Bronchial epithelial cell (primary cell): ENCODE results near the gene TLR10. TPM values are rescaled to one million over a fixed set of nuclear protein-coding genes. Genes with fewer than 3 reads are reported as not detected.
A peak's percentile ranks its signal among the peaks of the same experiment; 100 is the strongest.

ENCODE experiments used
- DNase-seq: peaks from one replicate; pipeline ENCODE4 v3.0.0-alpha.2; 2010; ENCODE audit warnings: low read depth
- FAIRE-seq: peaks from 2 replicates; lab custom pipeline; 2011; peaks lifted over from hg19 to GRCh38; lab: Jason Lieb, UNC
- H3K27me3 ChIP-seq: 2 replicates; pipeline ENCODE4 v1.5.1; 2011; ENCODE audit warnings: low read length; ENCODE audit not compliant: control insufficient read depth, insufficient read depth
- H3K36me3 ChIP-seq: 2 replicates; pipeline ENCODE4 v1.5.1; 2011; ENCODE audit warnings: low read length; ENCODE audit not compliant: control insufficient read depth, insufficient read depth
- H3K4me3 ChIP-seq: 2 replicates; pipeline ENCODE4 v1.5.1; 2011; ENCODE audit warnings: mild to moderate bottlenecking, low read depth, low read length, control low read depth
- total RNA-seq: library from RNA; depleted of rRNA; stranded (reverse); fragments of >200 nt; gene quantifications from 2 replicates; pipeline ENCODE4 v1.2.1, GENCODE V29; 2014
- TF ChIP-seq, protein P1 (sequence below): IDR thresholded peaks from 2 replicates; pipeline ENCODE4 v1.5.1; 2011; ENCODE audit warnings: mild to moderate bottlenecking, moderate library complexity, low read length, control low read depth, inconsistent platforms; ENCODE audit not compliant: insufficient read depth, severe bottlenecking

TLR10 gene
- total RNA-seq, 1 donor from 2014 or later, result not detected

DNA sequence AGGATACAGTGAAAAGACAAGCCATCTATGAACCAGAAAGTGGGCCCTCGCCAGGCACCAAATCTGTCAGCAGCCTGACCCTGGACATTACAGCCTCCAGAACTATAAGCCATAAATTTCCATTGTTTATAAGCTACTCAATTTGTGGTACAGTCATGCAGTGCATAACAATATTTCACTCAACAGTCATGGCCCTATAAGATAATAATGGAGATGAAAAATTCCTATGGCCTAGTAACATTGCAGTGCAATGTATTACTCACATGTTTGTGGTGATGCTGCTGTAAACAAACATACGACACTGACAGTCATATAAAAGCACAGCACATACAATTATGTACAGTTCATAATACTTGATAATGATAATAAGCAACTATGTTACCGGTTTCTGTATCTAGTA, 38.9 kb upstream of the TLR10 start:
- Histone ChIP-seq H3K27me3 (no peaks in the 10 kb centered on the region), H3K36me3 (no peaks in the 10 kb centered on the region), H3K4me3 (no peak overlapping the region)
- FAIRE-seq (no peak), DNase-seq (no peak)
- TF ChIP-seq, protein P1, sequence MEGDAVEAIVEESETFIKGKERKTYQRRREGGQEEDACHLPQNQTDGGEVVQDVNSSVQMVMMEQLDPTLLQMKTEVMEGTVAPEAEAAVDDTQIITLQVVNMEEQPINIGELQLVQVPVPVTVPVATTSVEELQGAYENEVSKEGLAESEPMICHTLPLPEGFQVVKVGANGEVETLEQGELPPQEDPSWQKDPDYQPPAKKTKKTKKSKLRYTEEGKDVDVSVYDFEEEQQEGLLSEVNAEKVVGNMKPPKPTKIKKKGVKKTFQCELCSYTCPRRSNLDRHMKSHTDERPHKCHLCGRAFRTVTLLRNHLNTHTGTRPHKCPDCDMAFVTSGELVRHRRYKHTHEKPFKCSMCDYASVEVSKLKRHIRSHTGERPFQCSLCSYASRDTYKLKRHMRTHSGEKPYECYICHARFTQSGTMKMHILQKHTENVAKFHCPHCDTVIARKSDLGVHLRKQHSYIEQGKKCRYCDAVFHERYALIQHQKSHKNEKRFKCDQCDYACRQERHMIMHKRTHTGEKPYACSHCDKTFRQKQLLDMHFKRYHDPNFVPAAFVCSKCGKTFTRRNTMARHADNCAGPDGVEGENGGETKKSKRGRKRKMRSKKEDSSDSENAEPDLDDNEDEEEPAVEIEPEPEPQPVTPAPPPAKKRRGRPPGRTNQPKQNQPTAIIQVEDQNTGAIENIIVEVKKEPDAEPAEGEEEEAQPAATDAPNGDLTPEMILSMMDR, result no peak

DNA sequence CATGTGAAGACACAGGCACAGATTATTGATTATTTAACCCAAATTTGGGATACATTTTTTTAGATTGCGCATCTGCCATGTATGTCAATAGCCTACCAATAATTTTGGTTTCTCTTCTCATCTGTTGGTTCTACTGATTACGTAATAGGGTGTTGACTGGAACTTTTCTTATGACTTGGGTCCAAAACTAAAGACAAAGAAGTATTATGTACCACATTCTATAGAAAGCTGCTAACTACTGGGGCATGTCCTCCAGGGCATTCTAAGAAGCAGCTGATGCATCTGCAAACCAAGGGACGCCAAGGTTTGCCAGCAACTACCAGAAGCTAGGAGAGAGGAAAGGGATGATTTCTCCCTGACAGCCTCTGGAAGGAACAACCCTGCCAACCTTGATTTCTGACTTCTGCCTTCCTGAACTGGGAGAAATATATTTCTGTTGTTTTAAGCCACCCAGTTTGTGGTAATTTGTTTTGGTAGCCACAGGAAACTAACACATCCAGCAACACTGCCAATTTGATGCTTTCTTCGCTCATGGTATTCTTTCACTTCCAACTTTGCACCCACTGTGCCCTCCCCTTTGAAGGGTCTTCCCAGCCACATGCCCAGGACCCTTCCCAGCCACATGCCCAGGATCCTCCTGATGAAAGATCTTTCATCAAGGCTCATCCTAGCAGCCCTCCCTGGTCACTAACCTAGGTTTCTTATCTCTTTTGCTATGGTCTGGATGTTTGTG, 37.7 kb upstream of the TLR10 start:
- FAIRE-seq (no peak), DNase-seq (no peak)
- TF ChIP-seq, protein P1, result no peak
- Histone ChIP-seq H3K4me3 (no peak overlapping the region), H3K36me3 (no peaks in the 10 kb centered on the region), H3K27me3 (no peaks in the 10 kb centered on the region)

DNA sequence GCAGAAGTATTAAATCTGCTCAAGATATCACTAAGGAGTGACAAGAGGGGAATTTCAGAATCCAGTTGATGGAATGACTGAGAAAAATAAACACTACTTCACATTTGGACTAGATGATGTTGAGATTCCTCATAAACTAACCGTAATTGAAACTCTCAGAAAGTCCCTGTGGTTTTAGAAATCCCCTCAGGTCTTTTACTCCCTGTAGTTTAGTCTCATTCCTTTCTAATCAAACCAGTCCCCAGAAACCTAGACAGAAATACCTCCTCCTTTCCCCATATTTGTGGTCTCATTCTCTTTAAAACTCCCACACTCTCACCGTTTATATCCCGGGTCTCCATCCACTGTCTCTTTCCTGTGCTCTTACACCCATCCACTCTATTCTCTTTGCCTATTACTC, 36.8 kb upstream of the TLR10 start:
- H3K27me3 ChIP-seq, result no peaks in the 10 kb centered on the region
- H3K4me3 ChIP-seq, result no peak overlapping the region
- H3K36me3 ChIP-seq, result no peaks in the 10 kb centered on the region
- no peak for FAIRE-seq
- TF ChIP-seq, protein P1, result no peak
- no peak for DNase-seq

DNA sequence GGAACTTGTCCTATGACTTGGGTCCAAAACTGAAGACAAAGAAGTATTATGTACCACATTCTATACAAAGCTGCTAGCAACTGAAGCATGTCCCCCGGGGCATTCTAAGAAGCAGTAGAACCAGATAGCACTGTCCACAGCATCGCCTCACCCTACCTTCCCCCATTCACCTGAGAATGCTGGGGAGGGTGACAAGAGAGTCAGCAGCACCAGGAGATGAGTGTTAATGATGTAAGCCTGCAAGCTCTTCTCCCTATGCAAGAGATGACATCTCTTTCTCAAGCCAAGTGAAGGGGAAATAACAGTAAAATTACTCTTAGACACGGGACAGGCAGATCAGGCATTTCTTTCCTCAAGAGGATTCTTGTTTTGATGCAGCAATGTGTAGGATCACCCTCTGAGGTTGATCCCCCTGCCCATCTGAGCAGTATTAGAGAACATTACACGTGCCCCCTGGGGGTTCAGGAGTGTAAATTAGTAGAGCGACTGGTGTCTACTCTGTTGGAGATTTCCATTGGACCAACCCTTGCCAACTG, 35.7 kb upstream of the TLR10 start:
- DNase-seq, result peak; percentile 51
- H3K4me3 ChIP-seq, result no peak overlapping the region
- H3K27me3 ChIP-seq, result no peaks in the 10 kb centered on the region
- TF ChIP-seq, protein P1, result no peak
- FAIRE-seq, result no peak
- H3K36me3 ChIP-seq, result no peaks in the 10 kb centered on the region

DNA sequence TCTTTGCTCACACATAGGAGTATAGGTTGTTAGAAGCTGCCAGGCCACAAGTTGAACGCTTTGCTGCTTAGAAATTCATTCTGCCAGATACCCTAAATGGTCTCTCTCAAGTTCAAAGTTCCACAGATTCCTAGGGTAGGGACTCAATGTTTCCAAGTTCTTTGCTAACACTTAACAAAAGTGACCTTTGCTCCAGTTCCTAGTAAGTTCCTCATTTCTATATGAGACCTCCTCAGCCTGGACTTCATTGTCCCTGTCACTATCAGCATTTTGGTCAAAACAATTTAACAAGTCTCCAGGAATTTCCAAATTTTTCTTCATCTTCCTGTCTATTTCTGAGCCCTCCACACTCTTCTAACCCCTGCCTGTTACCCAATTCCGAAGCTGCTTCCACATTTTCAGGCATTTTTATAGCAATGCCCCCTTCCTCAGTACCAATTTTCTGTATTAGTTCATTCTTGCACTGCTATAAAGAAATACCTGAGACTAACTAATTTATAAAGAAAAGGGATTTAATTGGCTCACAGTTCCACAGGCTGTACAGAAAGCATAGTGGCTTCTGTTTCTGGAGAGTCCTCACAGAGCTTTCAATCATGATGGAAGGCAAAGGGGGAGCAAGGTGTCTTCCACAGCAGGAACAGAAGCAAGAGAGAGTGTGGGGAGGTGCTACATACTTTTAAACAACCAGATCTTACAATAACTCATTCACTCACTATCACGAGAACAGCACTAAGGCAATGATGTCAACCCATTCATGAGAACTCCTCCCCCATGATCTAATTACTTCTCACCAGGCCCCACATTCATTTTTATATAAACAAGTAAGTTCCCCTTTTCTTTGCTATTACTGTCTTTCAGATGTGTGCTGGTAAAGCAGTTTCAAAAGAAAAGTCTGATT, 33.3 kb upstream of the TLR10 start:
- TF ChIP-seq, protein P1, result no peak
- H3K27me3 ChIP-seq, result no peaks in the 10 kb centered on the region
- H3K36me3 ChIP-seq, result no peaks in the 10 kb centered on the region
- FAIRE-seq (no peak), DNase-seq (peak; percentile 41)
- no peak overlapping the region for H3K4me3 ChIP-seq
